GM12878 (cell line): ENCODE data around the gene HOXD9. TPM values are rescaled to one million over a fixed set of nuclear protein-coding genes. Genes with fewer than 3 reads are reported as not detected.

Experiments used
- ATAC-seq: fragments of 200-7000 bp; cut with Tn5 transposase; 3 replicates; pipeline ENCODE4 v1.9.1; 2020; ENCODE audit warnings: mild to moderate bottlenecking, moderate library complexity
- BruUV-seq: library from RNA; stranded (reverse); fragments of 400-500 nt; replicated peaks from 2 replicates; lab custom pipeline; 2021; lab: Mats Ljungman, UMichigan
- CTCF ChIA-PET: fragments of 300-600 bp; sonication (Branson Sonifier 250); formaldehyde crosslinking; extraction: SDS; loops from one replicate; lab custom pipeline; 2021; ENCODE audit warnings: inconsistent platforms; lab: Yijun Ruan, JAX
- POLR2A ChIA-PET: fragments of 350-600 bp; formaldehyde crosslinking; extraction: SDS; loops from one replicate; lab custom pipeline; 2021; ENCODE audit warnings: inconsistent platforms; lab: Charles Lee
- RAD21 ChIA-PET: fragments of 300-600 bp; sonication (Branson Sonifier 250); formaldehyde crosslinking; loops from one replicate; lab custom pipeline; 2023; ENCODE audit warnings: antibody characterized with exemption; ENCODE audit not compliant: unreplicated experiment; lab: Charles Lee
- SMC1A ChIA-PET: fragments of 300-600 bp; sonication (Branson Sonifier 250); formaldehyde crosslinking; loops from one replicate; lab custom pipeline; 2023; ENCODE audit not compliant: unreplicated experiment, uncharacterized antibody; lab: Charles Lee
- DNase-seq: peaks from one replicate; pipeline ENCODE4 v3.0.0-alpha.2; 2011; ENCODE audit warnings: low read depth, low spot score
- FAIRE-seq: peaks from 3 replicates; lab custom pipeline; 2011; peaks lifted over from hg19 to GRCh38; lab: Jason Lieb, UNC
- H2AFZ ChIP-seq: 2 replicates; pipeline ENCODE4 v1.6.0; 2011; ENCODE audit warnings: low read depth, low read length, control low read depth; ENCODE audit not compliant: control insufficient read depth
- H3K27ac ChIP-seq: 2 replicates; pipeline ENCODE4 v1.5.1; 2011; ENCODE audit warnings: control low read depth; ENCODE audit not compliant: control insufficient read depth, insufficient read depth
- H3K27me3 ChIP-seq, 2 experiments: replicated peaks in 1 of 2; 2 replicates each; pipeline versions ENCODE4 v1.6.0 to v1.6.1; 2011; ENCODE audit warnings: low read length in 1 of 2; ENCODE audit not compliant: control insufficient read depth in 2 of 2, insufficient read depth in 2 of 2
- H3K36me3 ChIP-seq, 2 experiments: 2 replicates each; pipeline ENCODE4 v1.5.1; 2011; ENCODE audit warnings: low read length in 1 of 2; ENCODE audit not compliant: control insufficient read depth in 2 of 2, insufficient read depth in 2 of 2
- H3K4me1 ChIP-seq: 2 replicates; pipeline ENCODE4 v1.6.1; 2011; ENCODE audit warnings: mild to moderate bottlenecking, low read length, moderate library complexity, mixed read lengths; ENCODE audit not compliant: control insufficient read depth, insufficient read depth
- H3K4me2 ChIP-seq: 2 replicates; pipeline ENCODE4 v1.6.0; 2011; ENCODE audit warnings: control low read depth; ENCODE audit not compliant: control insufficient read depth, insufficient read depth
- H3K4me3 ChIP-seq: fragments of 200-600 bp; sonication (generic); 2 replicates; pipeline ENCODE4 v1.5.1; 2016
- H3K79me2 ChIP-seq: 2 replicates; pipeline ENCODE4 v1.6.0; 2011; ENCODE audit warnings: low read length; ENCODE audit not compliant: control insufficient read depth, insufficient read depth
- H3K9ac ChIP-seq: 2 replicates; pipeline ENCODE4 v1.8.0; 2011; ENCODE audit warnings: low read length, control low read depth, mixed read lengths; ENCODE audit not compliant: control insufficient read depth, insufficient read depth
- H3K9me3 ChIP-seq: replicated peaks from 3 replicates; pipeline ENCODE4 v1.5.1; 2011; ENCODE audit warnings: mild to moderate bottlenecking, low read length; ENCODE audit not compliant: control insufficient read depth, insufficient read depth
- H4K20me1 ChIP-seq: 2 replicates; pipeline ENCODE4 v1.6.0; 2011; ENCODE audit not compliant: control insufficient read depth, insufficient read depth
- BHLHE40 ChIP-seq, 2 experiments: fragments of 450-650 bp in 1 of 2; IDR thresholded peaks; 2 replicates each; pipeline ENCODE4 v1.6.1; 2011 to 2017; ENCODE audit warnings: low read depth in 2 of 2, borderline replicate concordance in 1 of 2, improper control_type of control experiment in 1 of 2, low read length in 1 of 2, mild to moderate bottlenecking in 1 of 2
- BMI1 ChIP-seq: fragments of 450-650 bp; IDR thresholded peaks from 2 replicates; pipeline ENCODE4 v1.6.1; 2016; ENCODE audit warnings: mild to moderate bottlenecking, moderate library complexity, borderline replicate concordance
- NBN ChIP-seq: fragments of 450-650 bp; IDR thresholded peaks from 2 replicates; pipeline ENCODE4 v1.6.1; 2016
- NFYA ChIP-seq: IDR thresholded peaks from 2 replicates; pipeline ENCODE4 v1.6.1; 2011; ENCODE audit warnings: low read depth, mild to moderate bottlenecking, low read length, improper control_type of control experiment, borderline replicate concordance
- ZBED1 ChIP-seq: IDR thresholded peaks from 2 replicates; pipeline ENCODE4 v1.6.1; 2016; ENCODE audit warnings: borderline replicate concordance
- ZNF622 ChIP-seq: fragments of 450-650 bp; IDR thresholded peaks from 2 replicates; pipeline ENCODE4 v1.6.1; 2017; ENCODE audit warnings: mild to moderate bottlenecking, inconsistent platforms
- WGBS: methylation state at CpG from one replicate; pipeline ENCODE4 v1.1.6; 2016; ENCODE audit warnings: low lambda C conversion rate; ENCODE audit not compliant: insufficient replicate concordance, insufficient coverage; ENCODE audit errors: missing lambda C conversion rate; 5-methylcytosine and 5-hydroxymethylcytosine counted together
- in situ Hi-C: fragments of 300-500 bp; cut with MboI; formaldehyde crosslinking; loops from 9 replicates; pipeline ENCODE4 v1.14.3; 2018; ENCODE audit warnings: mixed read lengths
- intact Hi-C: fragments of 100-400 bp; cut with micrococcal nuclease; formaldehyde crosslinking; loops from one replicate; pipeline ENCODE4 v1.14.2; 2022; ENCODE audit not compliant: unreplicated experiment
- polyA plus RNA-seq, 11 experiments: library from polyadenylated mRNA; depleted of rRNA in 4 of 11; unstranded in 6 of 11; stranded (reverse) in 5 of 11; fragments of >200 nt; fragmentation: Nextera tagmentation in 4 of 11; fragmentation: Illumina TruSeq in 1 of 11; extraction: Ambion mirVana in 4 of 11; extraction: Trizol in 1 of 11; gene quantifications; 1 replicate in 1 of 11; 2 replicates in 10 of 11; pipeline versions ENCODE4 v1.2.1 to v1.2.3, GENCODE V29; 2011 to 2016; ENCODE audit warnings: inconsistent platforms in 2 of 11, missing spikeins in 2 of 11, low read depth in 1 of 11
- total RNA-seq, 4 experiments: library from RNA; depleted of rRNA in 3 of 4; stranded (reverse); fragments of >200 nt in 3 of 4; fragmentation: Illumina TruSeq in 1 of 4; extraction: Trizol in 1 of 4; gene quantifications; 2 replicates each; pipeline versions ENCODE4 v1.2.1 to v1.2.3, GENCODE V29; 2013 to 2021
- TF ChIP-seq, protein P1 (sequence below): fragments of 450-650 bp; IDR thresholded peaks from 2 replicates; pipeline ENCODE4 v1.6.1; 2017; ENCODE audit warnings: borderline replicate concordance

Gene HOXD9
- total and polyA plus RNA-seq, 10 of the 15 experiments (the other 5 are each of a cell fraction or from before 2014, with no cell fraction given) = not detected

DNA sequence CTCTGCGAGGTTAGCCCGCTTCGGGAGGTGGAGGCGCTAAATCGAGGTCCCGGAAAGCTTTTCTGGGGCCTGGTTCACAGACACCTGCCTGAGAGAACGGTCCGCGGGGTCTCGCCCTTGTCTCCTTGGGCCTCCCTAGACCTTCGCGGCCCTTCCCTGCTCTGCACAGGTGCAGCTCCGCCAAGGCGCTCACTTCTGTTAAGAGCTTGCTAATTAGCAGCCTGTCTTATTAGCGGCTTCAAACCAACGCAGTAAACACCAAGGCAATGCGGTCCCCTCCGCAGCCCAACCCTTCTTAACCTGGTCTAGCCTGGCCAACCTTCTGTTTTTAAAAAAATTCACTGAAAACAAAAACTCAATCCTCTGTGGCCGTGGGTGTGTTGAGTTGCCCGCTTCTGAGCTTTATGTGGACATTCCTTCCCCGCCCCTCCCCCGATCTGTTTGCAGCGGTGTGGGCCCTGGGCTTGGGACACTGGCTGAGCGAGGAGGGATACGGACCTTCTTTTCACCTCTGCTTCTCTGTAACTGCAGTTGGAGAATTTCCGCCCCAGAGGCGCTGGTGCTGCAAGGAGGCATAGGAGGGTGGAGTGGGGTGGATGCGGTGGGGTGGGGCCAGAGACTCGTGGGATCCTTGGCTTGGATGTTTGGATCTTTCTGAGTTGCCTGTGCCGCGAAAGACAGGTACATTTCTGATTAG is 25.4 kb downstream of the HOXD9 start:
- intact Hi-C loops = no loop called here
- H4K20me1 ChIP-seq = no peaks in the 10 kb centered on the region
- H3K27me3 ChIP-seq = peaks cover 10 to 29% of the 10 kb centered on the region in 2 experiments
- ChIA-PET CTCF (interaction anchor here (0.6 to 0.7 kb wide), 2 partner anchors 16 to 507 kb away, joined by 3 to 4 read pairs; no protein-coding TSS in a partner anchor), RAD21 (no interaction called here), POLR2A (no interaction called here), SMC1A (no interaction called here)
- no peaks in the 10 kb centered on the region for H3K9me3 ChIP-seq
- no peak overlapping the region for H3K4me3 ChIP-seq
- no peak overlapping the region for H3K9ac ChIP-seq
- H3K4me1 ChIP-seq = no peaks in the 10 kb centered on the region
- ATAC-seq = no peak
- 24% methylated on average over 30 of the region's 31 CpGs for WGBS
- BruUV-seq = no TSS peak
- no peak overlapping the region for H3K4me2 ChIP-seq
- FAIRE-seq = no peak
- no peak overlapping the region for H3K27ac ChIP-seq
- no peaks in the 10 kb centered on the region for H3K36me3 ChIP-seq
- in situ Hi-C loops = loop anchor here (25.0 kb wide), 1 partner anchor 1189 kb away; no protein-coding TSS in a partner anchor
- DNase-seq = no peak
- no peak overlapping the region for H2AFZ ChIP-seq
- no peaks in the 10 kb centered on the region for H3K79me2 ChIP-seq
- TF ChIP-seq BMI1 (no peak), ZBED1 (no peak), ZNF622 (no peak), BHLHE40 (IDR thresholded peaks at IDR 0.05; ENCODE audit: borderline replicate concordance in 1 of 2, low read depth in 2 of 2, low read length in 1 of 2) (no peak), NFYA (no peak), NBN (no peak)
- TF ChIP-seq, protein P1, sequence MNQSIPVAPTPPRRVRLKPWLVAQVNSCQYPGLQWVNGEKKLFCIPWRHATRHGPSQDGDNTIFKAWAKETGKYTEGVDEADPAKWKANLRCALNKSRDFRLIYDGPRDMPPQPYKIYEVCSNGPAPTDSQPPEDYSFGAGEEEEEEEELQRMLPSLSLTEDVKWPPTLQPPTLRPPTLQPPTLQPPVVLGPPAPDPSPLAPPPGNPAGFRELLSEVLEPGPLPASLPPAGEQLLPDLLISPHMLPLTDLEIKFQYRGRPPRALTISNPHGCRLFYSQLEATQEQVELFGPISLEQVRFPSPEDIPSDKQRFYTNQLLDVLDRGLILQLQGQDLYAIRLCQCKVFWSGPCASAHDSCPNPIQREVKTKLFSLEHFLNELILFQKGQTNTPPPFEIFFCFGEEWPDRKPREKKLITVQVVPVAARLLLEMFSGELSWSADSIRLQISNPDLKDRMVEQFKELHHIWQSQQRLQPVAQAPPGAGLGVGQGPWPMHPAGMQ = no peak
